Measurements from ENCODE around the gene KCTD4.

Gene KCTD4

GRCh38 chr13:45232591-45232990 lies 31.7 kb upstream of the KCTD4 start:
- H3K4ac ChIP-seq (ENCODE audit: low read length), result no peak overlapping the region
- H2BK15ac ChIP-seq (ENCODE audit: low read length), result no peak overlapping the region
- peaks cover 0 to 4% of the 10 kb centered on the region in 2 donors for H3K36me3 ChIP-seq (replicated peaks in 1 of 2; ENCODE audit: control insufficient read depth in 2 of 2, insufficient read depth in 2 of 2, low read length in 2 of 2)
- no peaks in the 10 kb centered on the region for H3K27me3 ChIP-seq (ENCODE audit: control insufficient read depth in 3 of 3, insufficient read depth in 3 of 3, low read depth in 1 of 3, low read length in 3 of 3)
- H3K4me1 ChIP-seq (ENCODE audit: control insufficient read depth in 2 of 2, insufficient read depth in 1 of 2, low read depth in 1 of 2, low read length in 2 of 2), result no peaks in the 10 kb centered on the region
- H3K4me2 ChIP-seq (ENCODE audit: insufficient read depth, low read length, poor library complexity, severe bottlenecking), result no peak overlapping the region
- no peak overlapping the region for H2BK120ac ChIP-seq (ENCODE audit: low read depth, low read length)
- H2AFZ ChIP-seq (ENCODE audit: low read length), result no peak overlapping the region
- no peaks in the 10 kb centered on the region for H3K9me3 ChIP-seq (replicated peaks in 1 of 2; ENCODE audit: control insufficient read depth in 2 of 2, insufficient read depth in 1 of 2, low read depth in 1 of 2, low read length in 2 of 2)
- no peak overlapping the region for H2BK12ac ChIP-seq (ENCODE audit: low read length)
- H3K4me3 ChIP-seq (ENCODE audit: low read length in 2 of 2), result no peak overlapping the region
- no peak overlapping the region for H4K91ac ChIP-seq (ENCODE audit: low read depth, low read length, poor library complexity)
- no peak for DNase-seq (ENCODE audit: low spot score)
- no peak overlapping the region for H3K14ac ChIP-seq (ENCODE audit: low read length)
- no CpG with 5 or more reads among the region's 2 CpGs for WGBS, 2 donors (ENCODE audit: extremely low coverage in 2 of 2, insufficient read length in 2 of 2, insufficient replicate concordance in 1 of 2)
- no peak overlapping the region for H4K8ac ChIP-seq (ENCODE audit: low read depth, low read length)
- no peak overlapping the region for H2BK5ac ChIP-seq (ENCODE audit: low read length)
- no peaks in the 10 kb centered on the region for H3K79me1 ChIP-seq (ENCODE audit: low read depth, low read length)
- no peak overlapping the region for H3K9ac ChIP-seq (ENCODE audit: low read depth, low read length, poor library complexity)
- H3K27ac ChIP-seq (replicated peaks; ENCODE audit: low read length), result no peak overlapping the region
- H3K23ac ChIP-seq (ENCODE audit: low read depth, low read length, poor library complexity), result no peak overlapping the region
- no peak overlapping the region for H3K18ac ChIP-seq (ENCODE audit: low read length)
- no peak overlapping the region for H2AK5ac ChIP-seq (ENCODE audit: low read depth, low read length)

- WGBS, 2 donors (ENCODE audit: extremely low coverage in 2 of 2, insufficient read length in 2 of 2, insufficient replicate concordance in 1 of 2), result no CpG with 5 or more reads among the region's 1 CpG
Observed at GRCh38 chr13:45231722-45232121, 30.9 kb upstream of the KCTD4 start.

GRCh38 chr13:45231305-45231704 lies 30.5 kb upstream of the KCTD4 start:
- Histone ChIP-seq H3K36me3 (replicated peaks in 1 of 2; ENCODE audit: control insufficient read depth in 2 of 2, insufficient read depth in 2 of 2, low read length in 2 of 2) (peaks cover 0 to 4% of the 10 kb centered on the region in 2 donors), H3K14ac (ENCODE audit: low read length) (no peak overlapping the region), H2BK15ac (ENCODE audit: low read length) (no peak overlapping the region), H4K91ac (ENCODE audit: low read depth, low read length, poor library complexity) (no peak overlapping the region), H2BK5ac (ENCODE audit: low read length) (no peak overlapping the region), H3K27me3 (ENCODE audit: control insufficient read depth in 3 of 3, insufficient read depth in 3 of 3, low read depth in 1 of 3, low read length in 3 of 3) (no peaks in the 10 kb centered on the region), H2AFZ (ENCODE audit: low read length) (no peak overlapping the region), H3K18ac (ENCODE audit: low read length) (no peak overlapping the region), H4K8ac (ENCODE audit: low read depth, low read length) (no peak overlapping the region), H2BK12ac (ENCODE audit: low read length) (no peak overlapping the region), H3K27ac (replicated peaks; ENCODE audit: low read length) (no peak overlapping the region), H3K4me1 (ENCODE audit: control insufficient read depth in 2 of 2, insufficient read depth in 1 of 2, low read depth in 1 of 2, low read length in 2 of 2) (no peaks in the 10 kb centered on the region), H3K23ac (ENCODE audit: low read depth, low read length, poor library complexity) (no peak overlapping the region), H3K4me3 (ENCODE audit: low read length in 2 of 2) (no peak overlapping the region), H3K4ac (ENCODE audit: low read length) (no peak overlapping the region), H3K9me3 (replicated peaks in 1 of 2; ENCODE audit: control insufficient read depth in 2 of 2, insufficient read depth in 1 of 2, low read depth in 1 of 2, low read length in 2 of 2) (no peaks in the 10 kb centered on the region), H3K79me1 (ENCODE audit: low read depth, low read length) (no peaks in the 10 kb centered on the region), H3K4me2 (ENCODE audit: insufficient read depth, low read length, poor library complexity, severe bottlenecking) (no peak overlapping the region), H3K9ac (ENCODE audit: low read depth, low read length, poor library complexity) (no peak overlapping the region), H2AK5ac (ENCODE audit: low read depth, low read length) (no peak overlapping the region), H2BK120ac (ENCODE audit: low read depth, low read length) (no peak overlapping the region)
- no peak for DNase-seq (ENCODE audit: low spot score)
- WGBS, 2 donors (ENCODE audit: extremely low coverage in 2 of 2, insufficient read length in 2 of 2, insufficient replicate concordance in 1 of 2), result no CpG with 5 or more reads among the region's 4 CpGs

More at GRCh38 chr13:45231722-45232121, 30.9 kb upstream of the KCTD4 start:
- H3K36me3 ChIP-seq (replicated peaks in 1 of 2; ENCODE audit: control insufficient read depth in 2 of 2, insufficient read depth in 2 of 2, low read length in 2 of 2), result peaks cover 0 to 4% of the 10 kb centered on the region in 2 donors
- no peak overlapping the region for H3K27ac ChIP-seq (replicated peaks; ENCODE audit: low read length)
- H3K4me2 ChIP-seq (ENCODE audit: insufficient read depth, low read length, poor library complexity, severe bottlenecking), result no peak overlapping the region
- no peak overlapping the region for H4K91ac ChIP-seq (ENCODE audit: low read depth, low read length, poor library complexity)
- no peak overlapping the region for H2BK12ac ChIP-seq (ENCODE audit: low read length)
- no peaks in the 10 kb centered on the region for H3K79me1 ChIP-seq (ENCODE audit: low read depth, low read length)
- no peak overlapping the region for H2BK120ac ChIP-seq (ENCODE audit: low read depth, low read length)
- no peak overlapping the region for H2AFZ ChIP-seq (ENCODE audit: low read length)
- H4K8ac ChIP-seq (ENCODE audit: low read depth, low read length), result no peak overlapping the region
- no peak overlapping the region for H3K9ac ChIP-seq (ENCODE audit: low read depth, low read length, poor library complexity)
- no peak overlapping the region for H3K4ac ChIP-seq (ENCODE audit: low read length)
- H3K4me3 ChIP-seq (ENCODE audit: low read length in 2 of 2), result no peak overlapping the region
- H3K4me1 ChIP-seq (ENCODE audit: control insufficient read depth in 2 of 2, insufficient read depth in 1 of 2, low read depth in 1 of 2, low read length in 2 of 2), result no peaks in the 10 kb centered on the region
- no peaks in the 10 kb centered on the region for H3K27me3 ChIP-seq (ENCODE audit: control insufficient read depth in 3 of 3, insufficient read depth in 3 of 3, low read depth in 1 of 3, low read length in 3 of 3)
- no peak overlapping the region for H2BK15ac ChIP-seq (ENCODE audit: low read length)
- H3K23ac ChIP-seq (ENCODE audit: low read depth, low read length, poor library complexity), result no peak overlapping the region
- H3K9me3 ChIP-seq (replicated peaks in 1 of 2; ENCODE audit: control insufficient read depth in 2 of 2, insufficient read depth in 1 of 2, low read depth in 1 of 2, low read length in 2 of 2), result no peaks in the 10 kb centered on the region
- H2AK5ac ChIP-seq (ENCODE audit: low read depth, low read length), result no peak overlapping the region
- H3K14ac ChIP-seq (ENCODE audit: low read length), result no peak overlapping the region
- H3K18ac ChIP-seq (ENCODE audit: low read length), result no peak overlapping the region
- DNase-seq (ENCODE audit: low spot score), result no peak
- H2BK5ac ChIP-seq (ENCODE audit: low read length), result no peak overlapping the region

- H3K79me1 ChIP-seq (ENCODE audit: low read depth, low read length), result no peaks in the 10 kb centered on the region
- H2BK15ac ChIP-seq (ENCODE audit: low read length), result no peak overlapping the region
- H4K91ac ChIP-seq (ENCODE audit: low read depth, low read length, poor library complexity), result no peak overlapping the region
- WGBS, 2 donors (ENCODE audit: extremely low coverage in 2 of 2, insufficient read length in 2 of 2, insufficient replicate concordance in 1 of 2), result no CpG with 5 or more reads among the region's 4 CpGs
- no peak overlapping the region for H4K8ac ChIP-seq (ENCODE audit: low read depth, low read length)
- no peak overlapping the region for H3K18ac ChIP-seq (ENCODE audit: low read length)
- no peak overlapping the region for H3K9ac ChIP-seq (ENCODE audit: low read depth, low read length, poor library complexity)
- H3K14ac ChIP-seq (ENCODE audit: low read length), result no peak overlapping the region
- no peak overlapping the region for H3K27ac ChIP-seq (replicated peaks; ENCODE audit: low read length)
- DNase-seq (ENCODE audit: low spot score), result no peak
- H3K4ac ChIP-seq (ENCODE audit: low read length), result no peak overlapping the region
- no peak overlapping the region for H2AK5ac ChIP-seq (ENCODE audit: low read depth, low read length)
- no peak overlapping the region for H3K4me2 ChIP-seq (ENCODE audit: insufficient read depth, low read length, poor library complexity, severe bottlenecking)
- no peak overlapping the region for H3K4me3 ChIP-seq (ENCODE audit: low read length in 2 of 2)
- H3K36me3 ChIP-seq (replicated peaks in 1 of 2; ENCODE audit: control insufficient read depth in 2 of 2, insufficient read depth in 2 of 2, low read length in 2 of 2), result peaks cover 0 to 4% of the 10 kb centered on the region in 2 donors
- H3K9me3 ChIP-seq (replicated peaks in 1 of 2; ENCODE audit: control insufficient read depth in 2 of 2, insufficient read depth in 1 of 2, low read depth in 1 of 2, low read length in 2 of 2), result no peaks in the 10 kb centered on the region
- H3K23ac ChIP-seq (ENCODE audit: low read depth, low read length, poor library complexity), result no peak overlapping the region
- H2BK5ac ChIP-seq (ENCODE audit: low read length), result no peak overlapping the region
- H3K27me3 ChIP-seq (ENCODE audit: control insufficient read depth in 3 of 3, insufficient read depth in 3 of 3, low read depth in 1 of 3, low read length in 3 of 3), result no peaks in the 10 kb centered on the region
- no peak overlapping the region for H2BK12ac ChIP-seq (ENCODE audit: low read length)
- H2BK120ac ChIP-seq (ENCODE audit: low read depth, low read length), result no peak overlapping the region
- H3K4me1 ChIP-seq (ENCODE audit: control insufficient read depth in 2 of 2, insufficient read depth in 1 of 2, low read depth in 1 of 2, low read length in 2 of 2), result no peaks in the 10 kb centered on the region
- H2AFZ ChIP-seq (ENCODE audit: low read length), result no peak overlapping the region
Observed at GRCh38 chr13:45229172-45229571, 28.3 kb upstream of the KCTD4 start.
